ENCODE results near the gene ADCYAP1.

The ADCYAP1 gene

DNA sequence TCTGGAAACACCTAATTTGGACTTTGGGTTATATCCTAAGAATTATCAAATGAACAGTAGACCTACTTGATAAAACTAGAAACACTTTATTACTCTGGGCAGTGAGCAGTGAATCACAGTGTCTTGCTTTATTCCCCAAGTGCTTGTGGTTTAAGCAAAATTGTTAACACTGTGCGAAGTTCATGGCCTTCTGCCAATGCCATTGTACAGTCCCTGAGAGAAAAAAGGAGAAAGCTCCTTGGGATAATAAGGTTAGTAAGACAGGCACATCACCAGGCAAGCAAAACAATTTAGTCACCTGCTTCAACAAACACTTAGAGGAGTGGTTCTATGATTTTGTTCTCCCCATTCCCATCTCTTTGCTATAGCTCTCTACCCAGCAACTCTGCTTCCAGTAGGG is 39.8 kb downstream of the ADCYAP1 start:
- H3K36me3 Mint-ChIP-seq (ENCODE audit: low read depth), result no peaks in the 10 kb centered on the region
- H3K27ac Mint-ChIP-seq, result no peak overlapping the region
- TF ChIP-seq, protein P1, sequence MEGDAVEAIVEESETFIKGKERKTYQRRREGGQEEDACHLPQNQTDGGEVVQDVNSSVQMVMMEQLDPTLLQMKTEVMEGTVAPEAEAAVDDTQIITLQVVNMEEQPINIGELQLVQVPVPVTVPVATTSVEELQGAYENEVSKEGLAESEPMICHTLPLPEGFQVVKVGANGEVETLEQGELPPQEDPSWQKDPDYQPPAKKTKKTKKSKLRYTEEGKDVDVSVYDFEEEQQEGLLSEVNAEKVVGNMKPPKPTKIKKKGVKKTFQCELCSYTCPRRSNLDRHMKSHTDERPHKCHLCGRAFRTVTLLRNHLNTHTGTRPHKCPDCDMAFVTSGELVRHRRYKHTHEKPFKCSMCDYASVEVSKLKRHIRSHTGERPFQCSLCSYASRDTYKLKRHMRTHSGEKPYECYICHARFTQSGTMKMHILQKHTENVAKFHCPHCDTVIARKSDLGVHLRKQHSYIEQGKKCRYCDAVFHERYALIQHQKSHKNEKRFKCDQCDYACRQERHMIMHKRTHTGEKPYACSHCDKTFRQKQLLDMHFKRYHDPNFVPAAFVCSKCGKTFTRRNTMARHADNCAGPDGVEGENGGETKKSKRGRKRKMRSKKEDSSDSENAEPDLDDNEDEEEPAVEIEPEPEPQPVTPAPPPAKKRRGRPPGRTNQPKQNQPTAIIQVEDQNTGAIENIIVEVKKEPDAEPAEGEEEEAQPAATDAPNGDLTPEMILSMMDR (IDR thresholded peaks at IDR 0.05; ENCODE audit: unreplicated experiment in 3 of 3), result no peak
- H3K4me3 Mint-ChIP-seq, result no peak overlapping the region
- H3K9me3 Mint-ChIP-seq, result no peaks in the 10 kb centered on the region
- peaks cover 8% of the 10 kb centered on the region for H3K27me3 Mint-ChIP-seq (ENCODE audit: low read depth)
- no peaks in the 10 kb centered on the region for H3K4me1 Mint-ChIP-seq

DNA sequence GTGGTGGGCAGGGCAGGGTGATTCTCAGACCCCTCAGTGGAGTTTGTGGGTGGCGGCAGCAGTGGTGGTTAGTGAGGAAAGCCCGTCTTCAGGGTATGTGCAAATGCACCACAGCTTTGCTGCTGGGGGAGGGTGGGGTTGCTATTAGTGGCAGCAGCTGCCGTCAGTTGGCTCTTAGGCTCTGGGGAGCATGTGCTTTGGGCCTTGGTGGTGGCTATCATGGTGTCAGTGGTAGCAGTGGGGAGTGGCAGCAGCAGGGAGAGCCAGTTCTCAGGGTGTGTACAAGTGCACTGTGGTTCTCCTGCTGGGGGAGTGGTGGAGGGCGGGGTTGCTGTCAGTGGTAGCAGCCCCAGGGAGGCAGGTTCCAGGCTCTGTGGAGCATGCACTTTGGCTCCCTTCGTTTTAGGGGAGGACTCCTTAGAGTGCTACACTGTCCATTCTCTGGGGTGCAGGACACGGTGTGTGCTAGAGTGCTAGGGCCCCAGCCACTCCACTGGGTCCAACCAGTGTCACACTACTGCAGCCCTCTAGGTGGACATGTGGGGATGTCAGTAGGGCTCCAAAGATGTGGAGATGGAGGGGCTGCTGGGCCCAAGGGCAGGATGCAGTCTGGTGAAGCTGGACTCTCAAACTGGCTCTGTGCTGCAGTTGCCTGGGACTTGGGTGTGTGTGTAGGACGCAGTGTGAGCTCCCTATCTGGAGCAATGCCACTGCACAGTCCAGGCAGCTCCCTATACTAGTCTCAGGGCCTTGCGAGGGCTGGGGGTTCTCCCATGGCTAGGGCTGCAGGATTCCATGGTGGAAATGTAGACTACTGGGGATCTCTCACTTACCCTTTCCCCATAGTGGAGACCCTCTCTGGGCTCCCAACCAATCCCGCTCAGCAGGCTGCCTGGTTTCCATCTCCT is 45.3 kb downstream of the ADCYAP1 start:
- Mint-ChIP-seq H3K4me1 (no peaks in the 10 kb centered on the region), H3K27ac (no peak overlapping the region), H3K27me3 (ENCODE audit: low read depth) (peaks cover 10% of the 10 kb centered on the region), H3K4me3 (no peak overlapping the region), H3K9me3 (peaks cover 4% of the 10 kb centered on the region), H3K36me3 (ENCODE audit: low read depth) (no peaks in the 10 kb centered on the region)
- TF ChIP-seq, protein P1 (IDR thresholded peaks at IDR 0.05; ENCODE audit: unreplicated experiment in 3 of 3), result no peak

DNA sequence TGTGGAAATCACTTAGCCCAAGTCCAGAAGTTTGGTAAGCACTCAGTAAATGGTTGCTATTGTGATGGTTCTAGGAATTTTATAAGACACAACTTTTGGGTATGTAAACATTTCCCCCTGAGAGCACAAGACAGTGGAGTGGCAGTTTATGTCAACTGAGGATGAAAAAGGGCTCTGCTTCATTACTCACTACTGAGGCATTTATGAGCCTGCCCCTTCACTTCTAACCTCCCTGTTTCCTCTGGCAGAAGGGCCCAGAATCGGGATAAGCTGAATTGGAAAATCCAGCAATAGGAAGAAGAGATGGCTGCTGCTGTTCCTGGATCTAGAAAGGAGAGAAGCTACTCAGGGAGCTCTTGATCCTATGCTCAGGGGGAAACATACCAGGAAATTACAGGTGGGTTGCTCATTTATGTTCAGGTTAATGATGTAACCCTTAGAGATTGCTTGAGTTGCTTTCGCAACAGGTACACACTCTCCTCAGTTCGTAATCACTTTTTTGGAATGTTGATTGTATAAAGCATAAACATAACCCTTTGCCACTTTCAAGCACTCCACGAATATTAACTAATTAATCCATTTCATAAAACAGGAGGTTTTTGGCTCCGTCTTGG is 46.3 kb downstream of the ADCYAP1 start:
- Mint-ChIP-seq H3K4me1 (no peaks in the 10 kb centered on the region), H3K27me3 (ENCODE audit: low read depth) (peaks cover 10% of the 10 kb centered on the region), H3K4me3 (no peak overlapping the region), H3K27ac (no peak overlapping the region), H3K36me3 (ENCODE audit: low read depth) (no peaks in the 10 kb centered on the region), H3K9me3 (peaks cover 4% of the 10 kb centered on the region)
- TF ChIP-seq, protein P1 (IDR thresholded peaks at IDR 0.05; ENCODE audit: unreplicated experiment in 3 of 3), result no peak

DNA sequence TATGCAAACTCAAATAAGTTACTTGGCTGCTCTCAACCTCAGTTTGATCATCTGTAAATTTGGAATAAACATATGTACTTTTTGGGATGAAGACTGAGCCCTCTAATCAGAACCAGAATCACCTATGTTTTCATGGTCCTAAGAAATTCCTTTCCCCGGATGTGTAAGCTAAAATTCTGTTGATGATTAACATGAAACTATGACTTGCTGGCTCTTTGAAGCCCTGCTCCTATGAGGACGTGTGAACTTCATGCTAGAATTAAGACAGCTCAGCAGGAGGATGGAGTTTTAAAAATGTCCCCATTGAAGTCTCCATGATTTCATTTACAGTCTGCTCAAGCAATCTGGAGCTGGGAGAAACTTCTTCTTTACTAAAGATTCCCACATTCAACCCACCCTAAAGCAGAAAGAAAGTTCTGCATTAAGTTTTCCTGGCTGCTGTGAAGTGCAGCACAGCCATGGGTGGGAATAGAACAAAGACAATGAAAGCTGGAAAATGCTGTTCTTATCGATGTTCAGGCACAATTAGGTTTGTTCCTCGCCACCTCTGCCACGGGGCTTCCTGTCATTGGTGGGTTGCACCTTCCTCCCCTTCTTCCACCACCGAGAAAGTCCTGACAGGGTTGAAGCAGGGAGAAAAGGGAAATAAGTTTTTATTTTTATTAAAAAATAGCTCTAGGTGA is 50.9 kb downstream of the ADCYAP1 start:
- TF ChIP-seq, protein P1 (IDR thresholded peaks at IDR 0.05; ENCODE audit: unreplicated experiment in 3 of 3), result no peak

DNA sequence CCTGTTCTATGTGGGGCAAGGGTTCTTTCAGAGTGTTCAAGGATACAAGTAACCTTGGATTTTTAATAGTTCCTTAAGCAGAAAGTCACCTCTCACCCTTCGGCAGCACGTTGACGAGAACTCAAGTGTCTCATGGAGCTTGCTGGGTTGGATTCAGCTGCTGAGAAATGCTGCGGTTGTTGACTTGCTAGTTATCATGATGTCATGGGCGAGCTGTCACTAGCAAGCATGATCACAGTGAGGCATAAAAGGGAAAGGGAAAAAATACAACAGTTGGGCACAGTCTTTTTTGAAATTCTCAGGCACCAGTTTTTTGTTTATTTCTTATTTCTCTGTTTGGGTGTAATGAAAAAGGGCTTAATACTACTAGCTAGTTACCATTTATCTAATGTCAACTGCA is 53.2 kb downstream of the ADCYAP1 start:
- H3K4me3 Mint-ChIP-seq, result no peak overlapping the region
- TF ChIP-seq, protein P1 (IDR thresholded peaks at IDR 0.05; ENCODE audit: unreplicated experiment in 3 of 3), result no peak
- no peak overlapping the region for H3K27ac Mint-ChIP-seq
- H3K4me1 Mint-ChIP-seq, result peaks cover 4% of the 10 kb centered on the region
- no peaks in the 10 kb centered on the region for H3K36me3 Mint-ChIP-seq (ENCODE audit: low read depth)
- peaks cover 10% of the 10 kb centered on the region for H3K27me3 Mint-ChIP-seq (ENCODE audit: low read depth)
- no peaks in the 10 kb centered on the region for H3K9me3 Mint-ChIP-seq

More for the DNA sequence above, 50.9 kb downstream of the ADCYAP1 start:
- Mint-ChIP-seq H3K4me3 (no peak overlapping the region), H3K27me3 (ENCODE audit: low read depth) (peaks cover 5% of the 10 kb centered on the region), H3K36me3 (ENCODE audit: low read depth) (no peaks in the 10 kb centered on the region), H3K9me3 (peaks cover 4% of the 10 kb centered on the region), H3K27ac (peak overlapping the region in 1 of 3 experiments; percentile 21), H3K4me1 (no peaks in the 10 kb centered on the region)
